VCaP (cell line): ENCODE measurements around the gene TEKT3.

Experiments used
- H3K27ac ChIP-seq: fragments of 450-650 bp; 2 replicates; pipeline ENCODE4 v1.5.1; 2017
- TF ChIP-seq, protein P1 (sequence below): fragments of 450-650 bp; conservative IDR thresholded peaks from 2 replicates; pipeline ENCODE4 v1.5.1; 2017; ENCODE audit warnings: mild to moderate bottlenecking, moderate library complexity

The TEKT3 gene

DNA sequence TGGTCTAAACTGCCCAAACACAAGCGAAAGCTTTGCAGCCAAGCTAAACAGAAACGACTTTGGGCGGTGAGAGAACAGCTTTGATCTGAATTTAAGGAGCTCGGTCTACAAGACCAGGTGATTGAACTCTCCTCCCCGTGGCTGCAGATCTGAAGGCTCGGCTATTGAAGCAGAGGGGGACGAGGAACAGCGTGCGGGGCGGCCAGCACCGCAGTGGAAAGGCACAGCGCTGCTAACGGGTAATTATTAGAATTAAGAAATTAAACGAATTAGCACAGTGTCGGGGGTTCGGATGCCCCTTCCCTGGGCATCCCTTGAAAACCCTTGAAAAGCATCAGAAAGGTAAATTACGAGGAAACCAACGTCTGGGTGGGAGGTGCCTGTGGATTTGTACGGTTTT lies 431 bp downstream of the TEKT3 start:
- H3K27ac ChIP-seq, result no peak overlapping the region
- TF ChIP-seq, protein P1, sequence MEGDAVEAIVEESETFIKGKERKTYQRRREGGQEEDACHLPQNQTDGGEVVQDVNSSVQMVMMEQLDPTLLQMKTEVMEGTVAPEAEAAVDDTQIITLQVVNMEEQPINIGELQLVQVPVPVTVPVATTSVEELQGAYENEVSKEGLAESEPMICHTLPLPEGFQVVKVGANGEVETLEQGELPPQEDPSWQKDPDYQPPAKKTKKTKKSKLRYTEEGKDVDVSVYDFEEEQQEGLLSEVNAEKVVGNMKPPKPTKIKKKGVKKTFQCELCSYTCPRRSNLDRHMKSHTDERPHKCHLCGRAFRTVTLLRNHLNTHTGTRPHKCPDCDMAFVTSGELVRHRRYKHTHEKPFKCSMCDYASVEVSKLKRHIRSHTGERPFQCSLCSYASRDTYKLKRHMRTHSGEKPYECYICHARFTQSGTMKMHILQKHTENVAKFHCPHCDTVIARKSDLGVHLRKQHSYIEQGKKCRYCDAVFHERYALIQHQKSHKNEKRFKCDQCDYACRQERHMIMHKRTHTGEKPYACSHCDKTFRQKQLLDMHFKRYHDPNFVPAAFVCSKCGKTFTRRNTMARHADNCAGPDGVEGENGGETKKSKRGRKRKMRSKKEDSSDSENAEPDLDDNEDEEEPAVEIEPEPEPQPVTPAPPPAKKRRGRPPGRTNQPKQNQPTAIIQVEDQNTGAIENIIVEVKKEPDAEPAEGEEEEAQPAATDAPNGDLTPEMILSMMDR, result no peak

DNA sequence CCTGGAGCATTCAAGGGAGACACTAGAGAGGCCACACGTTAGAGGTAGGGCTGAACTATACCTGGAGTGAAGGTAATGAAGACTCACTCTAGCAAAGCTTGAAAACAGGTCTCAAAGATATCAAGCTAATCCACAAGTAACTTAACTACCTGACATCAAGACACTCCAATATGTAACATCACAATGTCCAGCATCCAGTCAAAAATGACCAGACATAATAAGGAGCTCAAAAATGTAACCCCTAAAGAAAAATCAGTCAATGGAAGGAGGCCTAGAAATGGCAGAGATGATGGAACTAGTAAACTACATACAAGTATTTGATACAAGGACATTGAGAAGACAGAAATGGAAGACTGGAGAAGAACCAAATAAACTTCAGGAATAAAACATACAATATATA lies 6.0 kb downstream of the TEKT3 start:
- no peak overlapping the region for H3K27ac ChIP-seq
- TF ChIP-seq, protein P1, result no peak

DNA sequence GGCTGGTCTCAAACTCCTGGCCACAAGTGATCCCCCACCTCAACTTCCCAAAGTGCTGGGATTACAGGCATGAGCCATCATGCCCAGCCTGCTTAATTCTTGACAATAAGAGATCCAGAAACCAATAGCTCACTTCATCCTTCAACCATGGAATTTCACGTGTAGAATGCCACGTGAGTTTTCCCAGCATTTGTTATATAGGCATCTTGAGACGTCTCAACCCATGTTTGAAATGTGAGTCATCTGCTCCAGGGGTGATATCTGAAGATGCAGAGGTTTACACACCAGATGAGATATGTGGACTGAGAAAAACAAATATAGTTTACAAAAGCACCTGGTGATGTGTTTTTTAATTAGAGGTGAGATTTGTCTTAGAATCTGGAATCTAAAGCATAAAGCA lies 7.1 kb downstream of the TEKT3 start:
- TF ChIP-seq, protein P1, result no peak
- H3K27ac ChIP-seq, result no peak overlapping the region

DNA sequence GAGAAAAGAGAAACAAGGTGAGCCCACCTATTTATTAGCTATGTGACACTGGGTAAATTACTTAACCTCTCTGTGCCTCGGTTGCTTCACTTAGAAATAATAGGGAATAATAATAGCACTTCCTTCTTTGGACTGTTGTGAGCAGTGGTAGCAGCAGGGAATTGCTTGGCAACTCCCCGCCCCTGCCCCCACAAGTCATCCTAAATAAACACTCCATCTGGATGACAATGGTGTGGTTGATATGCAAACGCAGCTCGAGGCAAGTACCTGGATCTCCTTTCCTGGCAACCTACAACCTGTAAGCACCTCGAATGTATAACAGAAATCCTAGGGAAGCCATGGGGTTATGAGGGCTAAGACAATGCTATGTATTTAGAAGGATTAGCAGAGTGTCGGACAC lies 9.1 kb downstream of the TEKT3 start:
- TF ChIP-seq, protein P1, result no peak
- H3K27ac ChIP-seq, result no peak overlapping the region

DNA sequence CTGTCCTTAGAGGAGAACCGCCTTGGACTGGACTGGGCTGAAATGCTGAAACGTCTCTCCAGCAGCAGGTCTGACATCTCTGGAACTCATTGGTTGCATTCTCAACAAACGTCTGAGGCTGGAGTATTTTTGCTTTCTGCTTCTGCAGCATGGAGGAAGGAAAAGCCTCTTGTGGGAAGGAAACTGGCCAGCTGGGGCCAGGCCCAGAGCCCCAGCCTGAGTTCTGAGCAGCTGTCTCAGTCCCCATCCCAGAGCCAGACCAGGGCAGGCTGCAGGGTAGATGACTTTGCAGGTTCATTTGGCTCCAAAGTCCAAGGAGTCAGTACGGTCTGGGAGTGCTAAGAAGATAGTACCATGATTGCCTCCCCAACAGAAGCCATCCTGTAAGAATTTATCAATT lies 18.3 kb downstream of the TEKT3 start:
- TF ChIP-seq, protein P1, result no peak
- no peak overlapping the region for H3K27ac ChIP-seq

DNA sequence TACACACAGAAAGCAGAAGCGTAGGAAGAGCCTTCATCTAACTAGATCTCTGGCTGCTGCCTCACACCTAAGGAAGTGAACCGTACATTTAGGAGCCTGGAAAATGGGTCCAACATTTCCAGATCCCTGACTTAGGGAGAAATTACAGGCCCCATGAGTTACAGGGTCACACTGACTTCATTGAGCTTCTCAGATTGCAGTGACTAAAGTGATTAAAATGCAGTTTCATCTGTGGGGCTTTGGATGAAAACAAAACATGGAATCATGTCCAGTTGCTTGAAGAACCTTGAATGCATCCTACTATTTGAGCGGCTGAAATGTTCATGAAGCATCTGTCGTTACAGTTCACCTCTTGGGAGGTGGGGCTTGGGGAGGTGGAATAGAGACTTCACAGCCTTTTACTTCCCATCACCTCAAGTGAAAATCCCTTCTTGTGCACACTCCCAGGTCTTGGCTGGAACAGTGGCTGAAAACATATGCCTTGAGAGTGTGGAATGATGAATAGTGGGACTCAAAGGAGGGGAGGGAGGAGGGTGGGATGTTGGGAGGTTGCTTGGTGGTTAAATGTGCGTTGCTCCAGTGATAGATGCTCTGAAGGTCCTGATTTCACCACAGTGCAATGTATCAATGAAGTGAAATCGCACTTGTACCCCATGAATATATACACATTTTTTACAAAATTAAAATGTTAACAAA lies 19.7 kb downstream of the TEKT3 start:
- TF ChIP-seq, protein P1, result no peak
- no peak overlapping the region for H3K27ac ChIP-seq

DNA sequence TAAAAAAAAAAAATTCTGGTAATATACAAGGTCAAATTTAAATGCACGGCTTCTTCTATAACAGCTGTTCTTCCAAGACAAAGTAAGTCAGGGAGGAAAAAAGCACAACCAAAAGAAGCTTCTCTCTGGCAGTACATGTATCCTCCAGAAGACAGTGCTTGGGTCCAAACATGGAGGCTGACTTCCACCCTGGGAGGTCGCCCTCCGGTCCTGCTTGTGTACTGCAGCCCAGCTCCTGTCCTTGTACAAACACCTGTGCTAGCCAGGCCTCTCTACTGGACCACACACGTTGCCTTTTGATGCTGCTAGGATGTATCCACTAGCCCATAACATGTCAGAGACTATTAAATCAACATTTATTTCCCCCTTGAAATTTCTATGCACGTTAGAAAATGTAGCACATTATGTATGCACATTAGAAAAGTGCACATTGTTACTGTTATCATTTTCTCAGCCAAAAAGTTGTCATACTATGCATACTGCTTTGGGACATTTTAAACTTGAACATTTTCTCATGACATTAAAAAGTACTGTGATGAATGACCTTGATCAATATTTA lies 21.9 kb downstream of the TEKT3 start:
- TF ChIP-seq, protein P1, result no peak
- no peak overlapping the region for H3K27ac ChIP-seq
